SK-N-DZ (cell line): ENCODE results near the gene ANKMY1.
"Not testable (repeated sequence)": the region's sequence is repeated elsewhere in the genome, so short reads cannot be mapped to it uniquely, and the experiment has no call there.

Source experiments
- DNase-seq: peaks from one replicate; pipeline ENCODE4 v3.0.0-alpha.2; 2015; ENCODE audit warnings: low spot score

The ANKMY1 gene

GRCh38 chr2:240555541-240556250, 2.1 kb downstream of the ANKMY1 start:
- DNase-seq: no peak

GRCh38 chr2:240554767-240555493, 2.9 kb downstream of the ANKMY1 start:
- no peak for DNase-seq

- DNase-seq: no peak
Measured at GRCh38 chr2:240553956-240554480, 3.8 kb downstream of the ANKMY1 start.

- no peak for DNase-seq
Measured at GRCh38 chr2:240551811-240552210, 6.0 kb downstream of the ANKMY1 start.

- DNase-seq: no peak
Measured at GRCh38 chr2:240551288-240551687, 6.5 kb downstream of the ANKMY1 start.

GRCh38 chr2:240539906-240540305, 17.9 kb downstream of the ANKMY1 start:
- no peak for DNase-seq

- not testable (repeated sequence) for DNase-seq
Measured at GRCh38 chr2:240539101-240539500, 18.7 kb downstream of the ANKMY1 start.

- DNase-seq: no peak
Measured at GRCh38 chr2:240538031-240538780, 19.6 kb downstream of the ANKMY1 start.

GRCh38 chr2:240532031-240532775, 25.6 kb downstream of the ANKMY1 start:
- no peak for DNase-seq

- DNase-seq: no peak
Measured at GRCh38 chr2:240531038-240531437, 26.8 kb downstream of the ANKMY1 start.

- DNase-seq: no peak
Measured at GRCh38 chr2:240530181-240530580, 27.6 kb downstream of the ANKMY1 start.

GRCh38 chr2:240529344-240529999, 28.3 kb downstream of the ANKMY1 start:
- no peak for DNase-seq

GRCh38 chr2:240528406-240529040, 29.3 kb downstream of the ANKMY1 start:
- DNase-seq: no peak

GRCh38 chr2:240527153-240527750, 30.5 kb downstream of the ANKMY1 start:
- DNase-seq: no peak

- DNase-seq: no peak
Measured at GRCh38 chr2:240526521-240526920, 31.3 kb downstream of the ANKMY1 start.

GRCh38 chr2:240525802-240526201, 32.0 kb downstream of the ANKMY1 start:
- no peak for DNase-seq

GRCh38 chr2:240524963-240525718, 32.6 kb downstream of the ANKMY1 start:
- DNase-seq: no peak

GRCh38 chr2:240523451-240524281, 34.1 kb downstream of the ANKMY1 start:
- DNase-seq: no peak
